ENCODE data around the gene PTPDC1. TPM values are rescaled to one million over a fixed set of nuclear protein-coding genes. Genes with fewer than 3 reads are reported as not detected.
"Not testable (repeated sequence)": the region's sequence is repeated elsewhere in the genome, so short reads cannot be mapped to it uniquely, and the experiment has no call there.

Gene PTPDC1
- polyA plus RNA-seq, 3 donors, result 0.32 to 1.5 (median 0.95) TPM

GRCh38 chr9:94112716-94113465 lies 28.6 kb downstream of the PTPDC1 start:
- Histone ChIP-seq H3K27me3 (ENCODE audit: control insufficient read depth in 2 of 2, insufficient read depth in 2 of 2, low read length in 2 of 2) (no peaks in the 10 kb centered on the region), H3K36me3 (replicated peaks in 1 of 2; ENCODE audit: control insufficient read depth in 1 of 2, insufficient read depth in 2 of 2, low read length in 2 of 2) (no peaks in the 10 kb centered on the region), H3K4me2 (replicated peaks; ENCODE audit: extremely low read depth, low read length, poor library complexity, severe bottlenecking) (no peak overlapping the region), H4K20me1 (ENCODE audit: insufficient read depth, low read length) (no peaks in the 10 kb centered on the region), H3K27ac (ENCODE audit: low read depth in 1 of 2, low read length in 2 of 2) (no peak overlapping the region), H3K9ac (ENCODE audit: insufficient read depth, low read length, poor library complexity, severe bottlenecking) (no peak overlapping the region), H3K4me3 (replicated peaks in 1 of 3; ENCODE audit: low read depth in 2 of 3, low read length in 3 of 3) (no peak overlapping the region), H3K79me2 (ENCODE audit: insufficient read depth, low read length) (no peaks in the 10 kb centered on the region), H3K9me3 (replicated peaks in 1 of 2; ENCODE audit: control insufficient read depth in 1 of 2, insufficient read depth in 1 of 2, low read length in 2 of 2) (no peaks in the 10 kb centered on the region), H3K4me1 (ENCODE audit: control insufficient read depth in 1 of 2, insufficient read depth in 2 of 2, low read length in 2 of 2) (no peaks in the 10 kb centered on the region), H2AFZ (ENCODE audit: insufficient read depth, low read depth, low read length, poor library complexity, severe bottlenecking) (no peak overlapping the region)
- no peaks in the 10 kb centered on the region for H3K4me1 Mint-ChIP-seq
- H3K27ac Mint-ChIP-seq, result no peak overlapping the region
- H3K27me3 Mint-ChIP-seq (ENCODE audit: low read depth in 3 of 3), result peaks cover 0 to 1% (median 0%) of the 10 kb centered on the region in 3 donors
- no peak for DNase-seq
- no peaks in the 10 kb centered on the region for H3K9me3 Mint-ChIP-seq
- TF ChIP-seq, protein P1, sequence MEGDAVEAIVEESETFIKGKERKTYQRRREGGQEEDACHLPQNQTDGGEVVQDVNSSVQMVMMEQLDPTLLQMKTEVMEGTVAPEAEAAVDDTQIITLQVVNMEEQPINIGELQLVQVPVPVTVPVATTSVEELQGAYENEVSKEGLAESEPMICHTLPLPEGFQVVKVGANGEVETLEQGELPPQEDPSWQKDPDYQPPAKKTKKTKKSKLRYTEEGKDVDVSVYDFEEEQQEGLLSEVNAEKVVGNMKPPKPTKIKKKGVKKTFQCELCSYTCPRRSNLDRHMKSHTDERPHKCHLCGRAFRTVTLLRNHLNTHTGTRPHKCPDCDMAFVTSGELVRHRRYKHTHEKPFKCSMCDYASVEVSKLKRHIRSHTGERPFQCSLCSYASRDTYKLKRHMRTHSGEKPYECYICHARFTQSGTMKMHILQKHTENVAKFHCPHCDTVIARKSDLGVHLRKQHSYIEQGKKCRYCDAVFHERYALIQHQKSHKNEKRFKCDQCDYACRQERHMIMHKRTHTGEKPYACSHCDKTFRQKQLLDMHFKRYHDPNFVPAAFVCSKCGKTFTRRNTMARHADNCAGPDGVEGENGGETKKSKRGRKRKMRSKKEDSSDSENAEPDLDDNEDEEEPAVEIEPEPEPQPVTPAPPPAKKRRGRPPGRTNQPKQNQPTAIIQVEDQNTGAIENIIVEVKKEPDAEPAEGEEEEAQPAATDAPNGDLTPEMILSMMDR (IDR thresholded peaks at IDR 0.05), result no peak
- no peaks in the 10 kb centered on the region for H3K36me3 Mint-ChIP-seq
- no peak overlapping the region for H3K4me3 Mint-ChIP-seq
- intact Hi-C loops (cut with micrococcal nuclease), result no loop called here
- whole genome bisulfite sequencing (ENCODE audit: insufficient coverage), result 64% methylated on average over 6 of the region's 8 CpGs

- intact Hi-C loops (cut with micrococcal nuclease), result not testable (repeated sequence)
Measured at GRCh38 chr9:94120088-94120487, 35.8 kb downstream of the PTPDC1 start.

More at GRCh38 chr9:94120088-94120487, 35.8 kb downstream of the PTPDC1 start:
- H3K4me1 ChIP-seq (ENCODE audit: control insufficient read depth in 1 of 2, insufficient read depth in 2 of 2, low read length in 2 of 2); H3K4me1 Mint-ChIP-seq; H3K27me3 Mint-ChIP-seq (ENCODE audit: low read depth in 3 of 3); H3K9me3 ChIP-seq (replicated peaks in 1 of 2; ENCODE audit: control insufficient read depth in 1 of 2, insufficient read depth in 1 of 2, low read length in 2 of 2); H3K36me3 Mint-ChIP-seq; H3K27me3 ChIP-seq (ENCODE audit: control insufficient read depth in 2 of 2, insufficient read depth in 2 of 2, low read length in 2 of 2); H3K36me3 ChIP-seq (replicated peaks in 1 of 2; ENCODE audit: control insufficient read depth in 1 of 2, insufficient read depth in 2 of 2, low read length in 2 of 2); H3K4me3 Mint-ChIP-seq; H3K9ac ChIP-seq (ENCODE audit: insufficient read depth, low read length, poor library complexity, severe bottlenecking); H3K79me2 ChIP-seq (ENCODE audit: insufficient read depth, low read length); DNase-seq; H3K4me3 ChIP-seq (replicated peaks in 1 of 3; ENCODE audit: low read depth in 2 of 3, low read length in 3 of 3); H3K4me2 ChIP-seq (replicated peaks; ENCODE audit: extremely low read depth, low read length, poor library complexity, severe bottlenecking); H2AFZ ChIP-seq (ENCODE audit: insufficient read depth, low read depth, low read length, poor library complexity, severe bottlenecking); H4K20me1 ChIP-seq (ENCODE audit: insufficient read depth, low read length); H3K27ac Mint-ChIP-seq; H3K27ac ChIP-seq (ENCODE audit: low read depth in 1 of 2, low read length in 2 of 2): not testable (repeated sequence)
- 50% methylated on average over 1 of the region's 7 CpGs for WGBS (ENCODE audit: insufficient coverage)
- H3K9me3 Mint-ChIP-seq, result peaks cover 2 to 16% (median 12%) of the 10 kb centered on the region in 7 donors
